Lower leg skin (tissue), 4 donors: ENCODE data around the gene IL1R1. TPM values are rescaled to one million over a fixed set of nuclear protein-coding genes. Genes with fewer than 3 reads are reported as not detected.

Experiments
- DNase-seq, 2 donors: peaks; one replicate each; pipeline ENCODE4 v3.0.0-alpha.2; 2019; ENCODE audit warnings: low spot score in 2 of 2
- H3K4me3 ChIP-seq: fragments of 200-600 bp; sonication (generic); 2 replicates; pipeline ENCODE4 v1.5.1; 2017; ENCODE audit warnings: mild to moderate bottlenecking, low read depth; ENCODE audit not compliant: poor library complexity, severe bottlenecking
- CTCF ChIP-seq, 3 donors: fragments of 450-650 bp; IDR thresholded peaks; one replicate each; pipeline ENCODE4 v1.5.1; 2016; ENCODE audit warnings: antibody characterized with exemption in 3 of 3, mild to moderate bottlenecking in 3 of 3, moderate library complexity in 2 of 3
- POLR2A ChIP-seq, 2 donors: fragments of 450-650 bp; IDR thresholded peaks; one replicate each; pipeline ENCODE4 v1.6.1; 2016 to 2017; ENCODE audit warnings: antibody characterized with exemption in 2 of 2, mild to moderate bottlenecking in 1 of 2, moderate library complexity in 1 of 2
- WGBS, 2 donors: methylation state at CpG; one replicate each; pipeline ENCODE4 v1.1.5; 2018; 5-methylcytosine and 5-hydroxymethylcytosine counted together
- intact Hi-C: fragments of 100-400 bp; cut with DNase I; formaldehyde crosslinking; loops from one replicate; pipeline ENCODE4 v1.15.0; 2023; ENCODE audit warnings: low total_unique reads
- total RNA-seq, 4 donors: library from RNA; depleted of rRNA; stranded (reverse); fragments of >200 nt; gene quantifications; one replicate each; pipeline ENCODE4 v1.1.0, GENCODE V29; 2016

Gene IL1R1
- total RNA-seq, 4 donors from 2014 or later: 43.2 to 92.9 (median 53.0) TPM

- no peak for DNase-seq
- no peak overlapping the region for H3K4me3 ChIP-seq
- intact Hi-C loops: no loop called here
- TF ChIP-seq POLR2A (IDR thresholded peaks at IDR 0.05): no peak
- no peak for TF ChIP-seq CTCF (IDR thresholded peaks at IDR 0.05)
- WGBS, 2 donors: 79 to 83% methylated on average over 6 of the region's 6 CpGs
These were observed 28.2 kb upstream of the IL1R1 start for GRCh38 chr2:102114290-102114721.

GRCh38 chr2:102114851-102115497 is 27.6 kb upstream of the IL1R1 start:
- WGBS, 2 donors: 77 to 91% methylated on average over 5 of the region's 5 CpGs
- H3K4me3 ChIP-seq: no peak overlapping the region
- no peak for TF ChIP-seq POLR2A (IDR thresholded peaks at IDR 0.05)
- TF ChIP-seq CTCF (IDR thresholded peaks at IDR 0.05): no peak
- intact Hi-C loops: no loop called here
- DNase-seq: no peak

- 61 to 68% methylated on average over 8 of the region's 8 CpGs for WGBS, 2 donors
- no peak overlapping the region for H3K4me3 ChIP-seq
- intact Hi-C loops: no loop called here
- TF ChIP-seq CTCF (IDR thresholded peaks at IDR 0.05) (no peak), POLR2A (IDR thresholded peaks at IDR 0.05) (no peak)
- DNase-seq: no peak
These were observed 25.7 kb upstream of the IL1R1 start for GRCh38 chr2:102116630-102117471.

GRCh38 chr2:102117472-102117858 is 25.1 kb upstream of the IL1R1 start:
- no peak for DNase-seq
- no peak overlapping the region for H3K4me3 ChIP-seq
- TF ChIP-seq POLR2A (IDR thresholded peaks at IDR 0.05): no peak
- no peak for TF ChIP-seq CTCF (IDR thresholded peaks at IDR 0.05)
- intact Hi-C loops: no loop called here
- 73 to 74% methylated on average over 6 of the region's 6 CpGs for WGBS, 2 donors

- 94% methylated on average over 1 of the region's 1 CpG for WGBS, 2 donors
- intact Hi-C loops: no loop called here
These were observed 23.3 kb upstream of the IL1R1 start for GRCh38 chr2:102119255-102119654.

More at GRCh38 chr2:102119255-102119654, 23.3 kb upstream of the IL1R1 start:
- TF ChIP-seq POLR2A (IDR thresholded peaks at IDR 0.05) (no peak), CTCF (IDR thresholded peaks at IDR 0.05) (no peak)
- no peak overlapping the region for H3K4me3 ChIP-seq
- DNase-seq: no peak
